Measurements from ENCODE around the gene SHISA9.

- TF ChIP-seq, protein P1, sequence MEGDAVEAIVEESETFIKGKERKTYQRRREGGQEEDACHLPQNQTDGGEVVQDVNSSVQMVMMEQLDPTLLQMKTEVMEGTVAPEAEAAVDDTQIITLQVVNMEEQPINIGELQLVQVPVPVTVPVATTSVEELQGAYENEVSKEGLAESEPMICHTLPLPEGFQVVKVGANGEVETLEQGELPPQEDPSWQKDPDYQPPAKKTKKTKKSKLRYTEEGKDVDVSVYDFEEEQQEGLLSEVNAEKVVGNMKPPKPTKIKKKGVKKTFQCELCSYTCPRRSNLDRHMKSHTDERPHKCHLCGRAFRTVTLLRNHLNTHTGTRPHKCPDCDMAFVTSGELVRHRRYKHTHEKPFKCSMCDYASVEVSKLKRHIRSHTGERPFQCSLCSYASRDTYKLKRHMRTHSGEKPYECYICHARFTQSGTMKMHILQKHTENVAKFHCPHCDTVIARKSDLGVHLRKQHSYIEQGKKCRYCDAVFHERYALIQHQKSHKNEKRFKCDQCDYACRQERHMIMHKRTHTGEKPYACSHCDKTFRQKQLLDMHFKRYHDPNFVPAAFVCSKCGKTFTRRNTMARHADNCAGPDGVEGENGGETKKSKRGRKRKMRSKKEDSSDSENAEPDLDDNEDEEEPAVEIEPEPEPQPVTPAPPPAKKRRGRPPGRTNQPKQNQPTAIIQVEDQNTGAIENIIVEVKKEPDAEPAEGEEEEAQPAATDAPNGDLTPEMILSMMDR (conservative IDR thresholded peaks at IDR 0.05; ENCODE audit: low read length): no peak
- no peak for TF ChIP-seq EZH2phosphoT487 (IDR thresholded peaks at IDR 0.05; ENCODE audit: borderline replicate concordance)
These were observed 57.7 kb downstream of the SHISA9 start for GRCh38 chr16:12959072-12959471.

All from Loucy (cell line).